Spinal cord (tissue), 10 donors: ENCODE data around the gene AGXT. TPM values are rescaled to one million over a fixed set of nuclear protein-coding genes. Genes with fewer than 3 reads are reported as not detected.
A peak's percentile ranks its signal among the peaks of the same experiment; 100 is the strongest.

Experiments
- DNase-seq, 6 donors: peaks; one replicate each; pipeline versions ENCODE4 v3.0.0 to v3.0.0-alpha.2; 2013 to 2015; ENCODE audit warnings: low spot score in 6 of 6, low read depth in 4 of 6
- H3K27ac ChIP-seq: one replicate; pipeline ENCODE4 v1.5.1; 2013; ENCODE audit warnings: low read depth, low read length, control low read depth
- H3K27me3 ChIP-seq: one replicate; pipeline ENCODE4 v1.6.1; 2013; ENCODE audit warnings: low read length; ENCODE audit not compliant: control insufficient read depth, insufficient read depth
- H3K36me3 ChIP-seq: one replicate; pipeline ENCODE4 v1.6.1; 2013; ENCODE audit warnings: low read length; ENCODE audit not compliant: control insufficient read depth, insufficient read depth
- H3K4me1 ChIP-seq: one replicate; pipeline ENCODE4 v1.6.1; 2013; ENCODE audit warnings: low read length; ENCODE audit not compliant: control insufficient read depth, insufficient read depth
- H3K4me3 ChIP-seq: one replicate; pipeline ENCODE4 v1.5.1; 2013; ENCODE audit warnings: low read depth, low read length, control low read depth
- H3K9me3 ChIP-seq: one replicate; pipeline ENCODE4 v1.6.1; 2013; ENCODE audit warnings: low read length; ENCODE audit not compliant: control insufficient read depth, insufficient read depth
- WGBS: methylation state at CpG from one replicate; pipeline ENCODE4 v1.1.5; 2013; ENCODE audit warnings: missing lambda C conversion rate; ENCODE audit not compliant: insufficient coverage; 5-methylcytosine and 5-hydroxymethylcytosine counted together
- polyA plus RNA-seq, 2 donors: library from polyadenylated mRNA; unstranded; fragments of 120-200 nt; gene quantifications; one replicate each; pipeline ENCODE4 v1.2.1, GENCODE V29; 2013; ENCODE audit not compliant: insufficient read length in 2 of 2
- total RNA-seq, 2 donors: library from RNA; depleted of rRNA in 1 of 2; stranded (reverse); fragments of 120-200 nt in 1 of 2; fragments of >200 nt in 1 of 2; gene quantifications; one replicate each; pipeline versions ENCODE4 v1.2.3 to v1.2.4, GENCODE V29; 2013 to 2014
- donor health status: healthy.

Gene AGXT
- total and polyA plus RNA-seq, 4 donors = 0.17 TPM; not detected in 3

DNA sequence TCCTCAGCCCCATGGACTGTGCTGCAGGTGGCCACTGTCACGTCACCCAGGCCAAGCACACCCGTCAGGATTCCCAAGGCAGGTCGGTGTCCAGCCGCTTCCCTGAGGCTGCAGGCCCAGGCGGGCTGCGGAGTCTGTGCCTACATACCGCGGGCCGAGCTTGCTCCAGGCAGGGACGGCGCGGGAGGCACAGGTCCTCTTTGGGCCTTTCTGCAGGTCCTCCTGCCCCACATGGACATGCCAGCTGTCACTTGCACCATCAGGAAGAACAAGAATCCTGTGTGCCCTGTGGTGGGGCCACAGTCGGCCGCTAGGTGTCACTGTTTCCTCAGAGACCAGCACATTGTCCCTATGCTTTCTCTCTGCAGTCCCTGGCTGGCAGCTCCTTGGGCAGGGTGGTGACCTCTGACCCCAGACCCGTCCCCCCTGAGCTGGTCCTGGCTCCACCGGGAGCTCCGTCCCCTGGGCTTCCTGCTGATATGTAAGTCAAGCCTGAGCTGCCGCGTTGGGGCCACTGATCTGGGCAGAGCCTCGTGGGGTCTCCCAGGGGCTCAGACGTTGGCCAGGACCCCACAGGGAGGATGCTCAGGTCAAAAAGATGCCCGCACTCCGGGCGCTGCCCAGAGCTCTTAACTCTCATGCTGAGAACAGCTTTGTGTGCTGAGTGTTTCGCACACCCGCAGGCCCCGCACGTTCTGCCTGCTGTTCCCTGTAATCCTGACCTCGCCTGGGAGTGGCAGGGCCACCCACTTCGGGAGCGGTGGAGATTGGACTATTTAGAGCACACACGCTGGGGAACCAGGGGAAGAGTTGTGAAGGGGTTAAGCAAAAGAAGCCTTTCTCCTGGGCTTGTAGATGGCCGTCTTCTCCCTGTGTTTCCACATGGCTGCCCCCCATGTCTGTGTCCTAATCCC lies 17.3 kb upstream of the AGXT start:
- Histone ChIP-seq H3K4me1 (peaks cover 14% of the 10 kb centered on the region), H3K36me3 (no peaks in the 10 kb centered on the region), H3K9me3 (no peaks in the 10 kb centered on the region), H3K4me3 (no peak overlapping the region), H3K27me3 (no peaks in the 10 kb centered on the region), H3K27ac (no peak overlapping the region)
- peak; percentile 47 to 94 (median 70) for DNase-seq
- 41% methylated on average over 33 of the region's 33 CpGs for WGBS

DNA sequence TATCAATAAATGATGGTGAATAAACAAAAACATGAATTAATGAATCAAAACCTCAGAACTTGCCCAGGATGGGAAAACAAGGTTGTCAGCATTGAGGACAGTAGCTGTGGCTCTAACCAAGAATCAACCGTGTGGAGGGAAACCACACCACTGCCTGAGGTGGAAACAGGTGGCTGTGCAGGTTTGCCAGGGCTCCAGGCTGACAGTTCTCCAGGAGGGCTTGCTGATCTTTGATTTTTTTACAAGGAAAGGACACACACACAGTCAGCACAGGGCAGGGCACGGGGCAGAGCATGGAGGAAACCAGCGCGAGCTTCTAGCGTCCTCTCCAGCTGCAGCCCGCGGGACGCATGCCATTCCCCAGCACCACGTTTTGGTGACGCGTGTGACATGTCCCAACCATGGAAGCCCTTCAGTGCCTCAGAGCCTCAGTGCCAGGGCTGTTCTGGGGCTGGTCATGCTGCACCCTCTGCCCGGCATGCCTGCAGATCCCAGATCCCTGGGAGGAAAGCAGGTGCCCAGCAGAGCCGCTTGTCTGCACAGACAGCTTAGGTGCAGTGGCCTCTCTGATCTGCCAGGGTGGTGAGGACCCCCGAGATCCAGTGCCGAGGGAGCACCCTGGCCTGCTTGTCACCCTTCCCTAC lies 15.8 kb upstream of the AGXT start:
- no peak overlapping the region for H3K4me3 ChIP-seq
- no peaks in the 10 kb centered on the region for H3K27me3 ChIP-seq
- peaks cover 9% of the 10 kb centered on the region for H3K4me1 ChIP-seq
- no peaks in the 10 kb centered on the region for H3K36me3 ChIP-seq
- no peaks in the 10 kb centered on the region for H3K9me3 ChIP-seq
- no peak overlapping the region for H3K27ac ChIP-seq
- WGBS = 87% methylated on average over 15 of the region's 15 CpGs
- no peak for DNase-seq

DNA sequence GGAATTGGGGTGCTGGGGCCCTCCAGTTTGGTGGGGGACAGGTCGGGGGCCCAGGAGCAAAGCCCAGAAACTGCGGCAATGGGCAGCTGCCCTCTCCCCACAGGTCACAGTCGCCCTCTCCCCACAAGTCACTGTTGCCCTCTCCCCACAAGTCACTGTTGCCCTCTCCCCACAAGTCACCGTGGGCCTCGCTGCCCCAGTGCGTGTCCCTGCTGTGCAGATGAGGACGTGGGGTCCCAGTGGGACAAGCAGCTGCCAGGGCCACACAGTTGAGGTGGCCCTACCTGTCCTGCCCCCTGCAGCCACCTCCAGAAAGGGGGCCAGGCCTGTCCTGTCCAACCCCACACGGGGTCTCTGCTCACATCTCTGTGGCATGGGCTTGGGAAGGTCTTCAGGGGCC lies 13.0 kb upstream of the AGXT start:
- no peak for DNase-seq
- 92% methylated on average over 6 of the region's 8 CpGs for WGBS
- H3K4me3 ChIP-seq = no peak overlapping the region

DNA sequence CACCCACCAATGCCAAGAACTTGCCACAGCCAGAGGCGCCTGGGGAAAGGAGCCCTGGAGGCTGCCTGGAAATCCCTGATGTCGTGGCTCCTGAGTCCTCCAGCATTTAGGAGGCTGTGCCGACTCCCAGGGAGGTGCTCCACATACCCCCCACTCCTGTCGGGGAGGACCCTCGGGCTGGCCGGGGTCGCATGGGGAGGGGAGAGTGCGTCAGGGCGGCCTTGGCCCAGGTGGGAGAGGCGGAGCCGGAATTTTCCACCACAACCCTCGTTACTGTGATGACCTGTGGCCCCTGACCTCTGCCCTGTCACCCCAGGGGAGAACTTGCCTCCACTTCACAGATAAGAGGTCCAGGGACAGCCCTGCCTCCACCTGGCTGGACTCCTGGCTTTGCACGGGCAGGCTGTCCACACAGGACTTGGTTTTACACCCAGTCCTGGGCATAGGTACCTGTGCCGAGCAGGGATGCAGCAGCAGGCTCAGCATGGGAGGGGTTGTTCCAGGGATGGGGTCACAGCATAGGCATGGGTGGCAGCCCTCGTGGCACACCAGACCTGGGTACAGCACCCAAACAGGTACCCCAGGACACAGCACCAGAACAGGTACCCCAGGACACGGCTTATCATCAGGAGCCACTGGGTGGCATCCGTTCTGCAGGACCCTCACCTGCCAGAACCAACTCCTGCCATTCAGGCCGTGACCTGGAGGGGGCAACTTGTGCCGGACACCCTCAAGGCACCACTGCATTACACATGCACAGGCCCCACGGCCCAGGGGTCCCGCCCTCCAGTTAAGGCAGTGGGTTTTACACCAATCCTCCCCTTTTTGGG lies 12.3 kb upstream of the AGXT start:
- peak in 1 of 6 donors; percentile 2 for DNase-seq
- H3K27me3 ChIP-seq = no peaks in the 10 kb centered on the region
- 67% methylated on average over 14 of the region's 21 CpGs for WGBS

More for the DNA sequence above, 13.0 kb upstream of the AGXT start:
- Histone ChIP-seq H3K36me3 (no peaks in the 10 kb centered on the region), H3K4me1 (peaks cover 9% of the 10 kb centered on the region), H3K27me3 (no peaks in the 10 kb centered on the region), H3K9me3 (no peaks in the 10 kb centered on the region), H3K27ac (no peak overlapping the region)

DNA sequence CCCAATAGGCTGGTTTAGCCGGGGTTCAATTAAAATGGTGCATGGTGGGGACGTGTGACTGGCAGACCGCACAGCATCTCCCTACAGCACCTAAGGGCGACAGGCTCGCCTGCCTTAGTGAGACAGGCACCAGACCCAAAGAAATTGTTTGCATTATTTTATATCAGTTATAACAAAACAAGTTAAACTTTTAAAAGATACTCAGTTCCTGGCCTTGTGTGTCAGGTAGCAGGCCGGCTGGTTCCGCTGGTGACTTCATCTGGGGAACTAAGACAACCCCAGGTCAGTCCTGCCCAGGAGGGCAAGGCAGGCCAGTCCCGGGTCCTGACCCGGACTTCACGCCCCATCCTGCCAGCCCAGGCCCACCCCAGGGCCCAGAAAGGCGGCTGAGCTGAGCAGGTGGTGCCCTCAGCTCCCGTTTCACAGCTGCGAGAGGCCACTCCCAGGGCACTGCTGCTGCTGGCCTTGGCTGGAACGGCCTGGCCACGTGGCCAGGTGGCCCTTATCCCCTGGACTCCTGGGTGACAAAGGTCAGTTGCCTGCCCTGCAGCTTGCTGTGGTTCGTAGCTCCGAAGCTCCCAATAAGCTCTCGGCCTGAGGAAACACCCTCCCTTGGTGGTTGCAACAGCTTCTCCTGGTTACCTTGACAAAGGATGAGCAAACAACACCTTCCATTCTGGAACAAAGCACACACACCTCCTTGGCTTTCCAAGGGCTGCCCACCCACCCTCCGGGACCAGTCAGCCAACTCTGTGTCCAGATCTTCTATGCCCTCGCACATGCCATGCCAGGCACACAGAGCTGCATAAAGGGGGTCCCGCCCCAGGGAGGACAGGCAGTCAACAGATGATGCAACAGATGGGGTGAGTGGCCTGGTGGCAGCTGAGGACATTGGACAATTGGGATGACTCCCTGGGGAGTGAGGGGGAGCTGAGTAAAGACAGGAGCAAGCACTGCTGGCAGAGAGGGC lies 11.3 kb upstream of the AGXT start:
- WGBS = 82% methylated on average over 17 of the region's 21 CpGs
- H3K4me1 ChIP-seq = no peaks in the 10 kb centered on the region

More for the DNA sequence above, 12.3 kb upstream of the AGXT start:
- Histone ChIP-seq H3K27ac (no peak overlapping the region), H3K4me3 (no peak overlapping the region), H3K4me1 (peaks cover 3% of the 10 kb centered on the region), H3K36me3 (no peaks in the 10 kb centered on the region), H3K9me3 (no peaks in the 10 kb centered on the region)

DNA sequence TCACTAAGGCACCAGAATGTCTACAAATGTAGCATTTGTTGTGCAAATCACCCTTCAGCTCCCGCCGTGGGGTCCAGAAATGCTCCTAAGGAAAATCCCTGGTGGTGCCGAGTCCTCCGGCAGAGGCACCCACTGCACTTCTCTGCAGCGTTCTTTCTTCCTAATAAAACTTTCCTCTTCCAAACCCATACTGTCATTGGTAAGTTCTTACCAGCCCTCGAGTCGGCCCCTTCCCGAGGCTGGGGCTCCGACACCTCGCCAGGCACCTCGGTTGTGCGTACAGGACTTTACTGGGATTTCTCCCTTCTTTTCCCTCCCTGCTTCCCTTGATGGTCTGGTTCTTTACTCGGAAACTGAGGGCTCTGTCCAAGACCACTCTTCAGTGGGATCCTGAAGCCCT lies 10.3 kb upstream of the AGXT start:
- WGBS = 89% methylated on average over 12 of the region's 13 CpGs

More for the DNA sequence above, 11.3 kb upstream of the AGXT start:
- no peaks in the 10 kb centered on the region for H3K27me3 ChIP-seq
- no peak overlapping the region for H3K27ac ChIP-seq
- no peak overlapping the region for H3K4me3 ChIP-seq
- no peak for DNase-seq
- no peaks in the 10 kb centered on the region for H3K9me3 ChIP-seq
- no peaks in the 10 kb centered on the region for H3K36me3 ChIP-seq

DNA sequence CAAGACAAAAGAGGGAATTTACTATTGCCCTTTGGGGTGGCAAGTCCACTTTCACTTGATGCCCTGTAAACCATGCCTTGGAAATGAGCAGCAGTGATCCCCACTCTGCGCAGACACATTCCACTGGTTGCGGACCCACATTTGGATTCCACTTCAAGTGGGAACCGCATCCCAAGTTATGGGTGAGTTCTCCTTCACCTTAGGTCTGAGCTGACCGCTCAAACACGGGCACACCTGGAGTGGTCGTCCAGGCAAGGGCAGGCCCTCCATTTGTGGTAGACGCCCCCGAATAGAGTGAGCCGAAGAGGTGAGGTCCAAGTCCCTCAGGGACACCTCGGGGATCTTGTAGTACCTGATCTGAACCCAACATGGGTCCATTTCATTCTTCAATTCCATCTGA lies 9.8 kb upstream of the AGXT start:
- Histone ChIP-seq H3K27ac (no peak overlapping the region), H3K9me3 (no peaks in the 10 kb centered on the region), H3K36me3 (no peaks in the 10 kb centered on the region), H3K4me1 (no peaks in the 10 kb centered on the region), H3K27me3 (no peaks in the 10 kb centered on the region), H3K4me3 (no peak overlapping the region)
- 92% methylated on average over 10 of the region's 10 CpGs for WGBS
- no peak for DNase-seq

More for the DNA sequence above, 10.3 kb upstream of the AGXT start:
- DNase-seq = no peak
- Histone ChIP-seq H3K27ac (no peak overlapping the region), H3K27me3 (no peaks in the 10 kb centered on the region), H3K4me3 (no peak overlapping the region), H3K4me1 (no peaks in the 10 kb centered on the region), H3K36me3 (no peaks in the 10 kb centered on the region), H3K9me3 (no peaks in the 10 kb centered on the region)

DNA sequence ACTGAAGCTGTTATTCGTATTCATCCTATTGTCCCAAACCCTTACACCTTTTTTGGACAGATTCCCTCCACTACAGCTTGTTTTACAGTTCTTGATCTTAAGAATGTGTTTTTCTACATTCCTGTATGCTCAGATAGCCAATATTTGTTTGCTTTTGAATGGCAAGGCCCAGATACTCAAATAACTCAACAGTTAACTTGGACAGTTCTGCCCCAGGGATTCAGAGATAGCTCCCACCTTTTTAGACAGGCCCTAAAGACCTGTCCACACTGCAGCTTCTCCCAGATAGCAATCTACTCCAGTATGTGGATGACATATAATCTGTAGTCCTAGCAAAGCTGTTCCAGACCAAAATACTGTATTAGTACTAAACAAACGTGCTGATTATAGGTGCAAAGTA lies 7.1 kb upstream of the AGXT start:
- Histone ChIP-seq H3K4me1 (no peaks in the 10 kb centered on the region), H3K9me3 (no peaks in the 10 kb centered on the region), H3K27me3 (no peaks in the 10 kb centered on the region), H3K4me3 (no peak overlapping the region), H3K36me3 (no peaks in the 10 kb centered on the region), H3K27ac (no peak overlapping the region)
- WGBS = no CpG with 5 or more reads among the region's 2 CpGs
- no peak for DNase-seq
